ENCODE data around the gene UNC45A. TPM values are rescaled to one million over a fixed set of nuclear protein-coding genes. Genes with fewer than 3 reads are reported as not detected.
"Not testable (repeated sequence)": the region's sequence is repeated elsewhere in the genome, so short reads cannot be mapped to it uniquely, and the experiment has no call there.

UNC45A gene
- total RNA-seq, 1 donor from 2014 or later = 70.9 TPM

DNA sequence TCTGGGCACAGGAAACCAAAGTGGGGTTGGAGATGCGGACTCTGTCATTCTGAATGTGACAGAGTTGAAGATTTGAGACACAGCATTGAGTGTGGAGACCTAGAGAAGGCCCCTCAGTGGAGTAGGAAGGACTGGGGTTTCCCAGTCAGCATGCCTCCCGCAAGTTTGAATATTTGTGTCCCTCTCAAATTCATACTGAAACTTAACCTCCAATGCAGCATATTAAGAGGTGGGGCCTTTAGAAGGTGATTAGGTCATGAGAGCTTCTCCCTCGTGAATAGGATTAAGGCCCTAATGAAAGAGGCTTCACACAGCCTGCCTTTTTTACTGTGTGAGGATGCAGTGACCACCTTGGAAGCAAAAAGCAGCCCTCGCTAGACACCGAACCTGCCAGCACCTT, 10.7 kb upstream of the UNC45A start:
- Mint-ChIP-seq H3K36me3 (ENCODE audit: low read depth) (peaks cover 10% of the 10 kb centered on the region), H3K4me3 (ENCODE audit: unreplicated experiment) (no peak overlapping the region), H3K4me1 (ENCODE audit: low read depth) (no peaks in the 10 kb centered on the region), H3K27me3 (ENCODE audit: low read depth) (no peaks in the 10 kb centered on the region), H3K9me3 (ENCODE audit: low read depth) (no peaks in the 10 kb centered on the region), H3K27ac (ENCODE audit: unreplicated experiment) (no peak overlapping the region)
- DNase-seq (ENCODE audit: low spot score) = no peak
- TF ChIP-seq, protein P1, sequence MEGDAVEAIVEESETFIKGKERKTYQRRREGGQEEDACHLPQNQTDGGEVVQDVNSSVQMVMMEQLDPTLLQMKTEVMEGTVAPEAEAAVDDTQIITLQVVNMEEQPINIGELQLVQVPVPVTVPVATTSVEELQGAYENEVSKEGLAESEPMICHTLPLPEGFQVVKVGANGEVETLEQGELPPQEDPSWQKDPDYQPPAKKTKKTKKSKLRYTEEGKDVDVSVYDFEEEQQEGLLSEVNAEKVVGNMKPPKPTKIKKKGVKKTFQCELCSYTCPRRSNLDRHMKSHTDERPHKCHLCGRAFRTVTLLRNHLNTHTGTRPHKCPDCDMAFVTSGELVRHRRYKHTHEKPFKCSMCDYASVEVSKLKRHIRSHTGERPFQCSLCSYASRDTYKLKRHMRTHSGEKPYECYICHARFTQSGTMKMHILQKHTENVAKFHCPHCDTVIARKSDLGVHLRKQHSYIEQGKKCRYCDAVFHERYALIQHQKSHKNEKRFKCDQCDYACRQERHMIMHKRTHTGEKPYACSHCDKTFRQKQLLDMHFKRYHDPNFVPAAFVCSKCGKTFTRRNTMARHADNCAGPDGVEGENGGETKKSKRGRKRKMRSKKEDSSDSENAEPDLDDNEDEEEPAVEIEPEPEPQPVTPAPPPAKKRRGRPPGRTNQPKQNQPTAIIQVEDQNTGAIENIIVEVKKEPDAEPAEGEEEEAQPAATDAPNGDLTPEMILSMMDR (IDR thresholded peaks at IDR 0.05) = no peak

DNA sequence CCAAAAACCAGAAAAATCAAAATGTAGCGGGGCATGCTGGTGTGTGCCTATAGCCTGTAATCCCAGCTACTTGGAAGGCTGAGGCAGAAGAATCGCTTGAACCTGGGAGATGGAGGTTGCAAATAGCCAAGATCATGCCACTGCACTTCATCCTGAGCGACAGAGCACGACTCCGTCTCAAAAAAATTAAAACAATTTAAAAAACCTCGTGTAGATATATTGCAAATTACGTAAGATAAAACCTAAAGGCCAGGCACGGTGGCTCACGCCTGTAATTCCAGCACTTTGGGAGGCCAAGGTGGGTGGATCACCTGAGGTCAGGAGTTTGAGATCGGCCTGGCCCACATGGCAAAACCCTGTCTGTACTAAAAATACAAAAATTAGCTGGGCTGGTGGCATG, 8.3 kb upstream of the UNC45A start:
- not testable (repeated sequence) for H3K27me3 Mint-ChIP-seq (ENCODE audit: low read depth)

DNA sequence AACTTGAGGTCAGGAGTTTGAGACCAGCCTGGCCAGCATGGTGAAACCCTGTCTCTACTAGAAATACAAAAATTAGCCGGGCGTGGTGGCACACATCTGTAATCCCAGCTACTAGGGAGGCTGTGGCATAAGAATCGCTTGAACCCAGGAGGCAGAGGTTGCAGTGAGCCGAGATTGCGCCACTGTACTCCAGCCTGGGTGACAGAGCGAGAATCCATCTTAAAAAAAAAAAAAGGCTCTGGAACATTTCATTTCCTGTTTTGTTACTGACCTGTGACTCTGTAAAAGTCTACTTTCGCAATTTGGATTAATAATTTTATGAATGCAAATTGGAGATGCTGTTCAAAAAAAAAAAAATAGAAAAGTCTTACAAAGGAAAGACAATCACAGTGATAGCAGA, 7.0 kb upstream of the UNC45A start:
- not testable (repeated sequence) for H3K27me3 Mint-ChIP-seq (ENCODE audit: low read depth); H3K27ac Mint-ChIP-seq (ENCODE audit: unreplicated experiment); DNase-seq (ENCODE audit: low spot score); H3K4me3 Mint-ChIP-seq (ENCODE audit: unreplicated experiment); H3K9me3 Mint-ChIP-seq (ENCODE audit: low read depth); H3K36me3 Mint-ChIP-seq (ENCODE audit: low read depth)
- H3K4me1 Mint-ChIP-seq (ENCODE audit: low read depth) = peaks cover 10% of the 10 kb centered on the region

More for the DNA sequence above, 8.3 kb upstream of the UNC45A start:
- H3K4me3 Mint-ChIP-seq (ENCODE audit: unreplicated experiment); H3K9me3 Mint-ChIP-seq (ENCODE audit: low read depth); H3K4me1 Mint-ChIP-seq (ENCODE audit: low read depth); H3K27ac Mint-ChIP-seq (ENCODE audit: unreplicated experiment); H3K36me3 Mint-ChIP-seq (ENCODE audit: low read depth); DNase-seq (ENCODE audit: low spot score): not testable (repeated sequence)

DNA sequence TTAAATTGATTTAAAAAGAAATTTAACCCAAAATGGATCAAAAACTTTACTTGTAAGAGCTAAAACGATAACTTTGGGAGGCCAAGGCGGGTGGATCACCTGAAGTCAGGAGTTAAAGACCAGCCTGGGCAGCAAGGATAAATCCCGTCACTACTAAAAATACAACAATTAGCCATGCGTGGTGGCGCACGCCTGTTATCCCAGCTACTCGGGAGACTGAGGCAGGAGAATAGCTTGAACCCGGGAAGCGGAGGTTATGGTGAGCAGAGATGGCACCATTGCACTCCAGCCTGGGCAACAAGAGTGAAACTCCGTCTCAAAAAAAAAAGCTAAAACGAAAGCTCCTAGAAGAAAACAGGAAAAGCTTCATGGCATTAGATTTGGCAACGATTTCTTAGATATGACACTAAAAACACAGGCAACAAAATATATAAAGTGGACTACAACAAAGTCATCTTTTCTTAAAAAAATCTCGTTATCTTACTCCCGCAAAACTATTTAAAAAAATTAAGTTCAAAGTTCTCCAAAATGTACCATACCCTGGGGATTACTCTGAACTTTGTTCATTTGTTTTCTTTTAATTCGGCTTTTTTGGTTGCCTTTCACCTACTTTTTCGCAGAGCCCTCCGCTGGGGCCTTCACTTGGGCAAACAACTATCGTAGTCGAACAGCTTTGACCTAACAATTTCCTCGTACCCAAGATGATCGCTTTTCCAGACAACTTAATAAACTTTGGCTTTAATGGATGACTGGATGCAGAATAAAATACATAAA, 5.7 kb upstream of the UNC45A start:
- no peak for DNase-seq (ENCODE audit: low spot score)
- H3K9me3 Mint-ChIP-seq (ENCODE audit: low read depth) = no peaks in the 10 kb centered on the region
- TF ChIP-seq, protein P1 (IDR thresholded peaks at IDR 0.05) = no peak
- no peaks in the 10 kb centered on the region for H3K36me3 Mint-ChIP-seq (ENCODE audit: low read depth)
- H3K27ac Mint-ChIP-seq (ENCODE audit: unreplicated experiment) = no peak overlapping the region
- peaks cover 15% of the 10 kb centered on the region for H3K4me1 Mint-ChIP-seq (ENCODE audit: low read depth)
- no peaks in the 10 kb centered on the region for H3K27me3 Mint-ChIP-seq (ENCODE audit: low read depth)
- H3K4me3 Mint-ChIP-seq (ENCODE audit: unreplicated experiment) = no peak overlapping the region

DNA sequence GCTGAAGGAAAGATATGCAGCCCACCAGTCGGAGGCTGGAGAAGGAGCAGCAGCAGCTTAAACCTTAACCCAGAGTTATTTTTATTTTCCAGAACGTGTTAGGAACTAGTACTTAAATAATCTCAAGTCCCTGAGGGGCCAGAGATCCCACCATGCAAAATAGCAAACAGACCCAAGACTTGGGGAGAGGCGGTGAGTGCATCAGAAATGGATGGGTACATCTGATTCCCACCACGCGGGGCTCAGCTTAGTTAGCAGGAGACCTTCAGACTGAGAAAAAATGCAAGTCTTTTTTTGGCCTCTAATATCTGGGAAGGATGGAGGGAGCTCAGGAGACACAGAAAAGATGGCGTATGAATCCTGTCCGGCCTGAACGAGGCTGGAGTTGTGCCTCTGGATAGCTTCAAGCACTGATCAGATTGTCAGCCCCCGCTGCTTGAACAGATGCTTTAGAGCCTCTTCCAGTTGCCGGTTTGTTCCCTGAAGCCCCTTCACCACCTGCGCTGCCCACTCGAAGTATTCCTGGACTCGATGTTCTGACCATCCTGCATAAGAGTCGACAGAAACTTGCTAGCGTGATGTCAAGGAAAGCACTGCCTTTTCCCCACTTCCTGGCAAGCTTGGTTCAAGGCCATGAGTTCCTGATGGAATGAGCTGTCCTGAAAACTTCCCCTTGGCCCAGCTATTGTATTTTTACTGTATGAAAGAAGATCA, 4.1 kb upstream of the UNC45A start:
- H3K9me3 Mint-ChIP-seq (ENCODE audit: low read depth) = no peaks in the 10 kb centered on the region
- H3K4me1 Mint-ChIP-seq (ENCODE audit: low read depth) = peaks cover 23% of the 10 kb centered on the region
- no peak overlapping the region for H3K27ac Mint-ChIP-seq (ENCODE audit: unreplicated experiment)
- TF ChIP-seq, protein P1 (IDR thresholded peaks at IDR 0.05) = no peak
- H3K36me3 Mint-ChIP-seq (ENCODE audit: low read depth) = no peaks in the 10 kb centered on the region
- DNase-seq (ENCODE audit: low spot score) = no peak
- no peaks in the 10 kb centered on the region for H3K27me3 Mint-ChIP-seq (ENCODE audit: low read depth)
- peak overlapping the region; percentile 28 for H3K4me3 Mint-ChIP-seq (ENCODE audit: unreplicated experiment)

DNA sequence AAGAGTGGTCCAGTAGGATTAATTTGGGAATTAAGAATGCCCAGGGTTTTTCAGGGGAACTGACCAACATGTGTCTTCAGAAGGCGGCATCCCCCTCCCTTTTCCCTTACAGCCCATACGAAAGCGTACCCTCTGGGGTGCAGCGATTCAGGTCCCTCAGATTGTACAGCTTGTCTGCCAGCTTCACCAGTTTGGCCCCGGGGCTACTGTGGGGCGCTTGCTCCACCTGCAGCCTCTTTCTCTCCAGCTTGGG, 3.6 kb upstream of the UNC45A start:
- TF ChIP-seq, protein P1 (IDR thresholded peaks at IDR 0.05) = no peak

More for the DNA sequence above, 3.6 kb upstream of the UNC45A start:
- peaks cover 28% of the 10 kb centered on the region for H3K4me1 Mint-ChIP-seq (ENCODE audit: low read depth)
- no peaks in the 10 kb centered on the region for H3K9me3 Mint-ChIP-seq (ENCODE audit: low read depth)
- no peaks in the 10 kb centered on the region for H3K27me3 Mint-ChIP-seq (ENCODE audit: low read depth)
- no peak overlapping the region for H3K27ac Mint-ChIP-seq (ENCODE audit: unreplicated experiment)
- peak overlapping the region; percentile 88 for H3K4me3 Mint-ChIP-seq (ENCODE audit: unreplicated experiment)
- H3K36me3 Mint-ChIP-seq (ENCODE audit: low read depth) = no peaks in the 10 kb centered on the region
- no peak for DNase-seq (ENCODE audit: low spot score)
